ENCODE results near the gene PTPN11. TPM values are rescaled to one million over a fixed set of nuclear protein-coding genes. Genes with fewer than 3 reads are reported as not detected.

PTPN11 gene
- total RNA-seq, 1 experiment from 2014 or later, result 121 TPM

DNA sequence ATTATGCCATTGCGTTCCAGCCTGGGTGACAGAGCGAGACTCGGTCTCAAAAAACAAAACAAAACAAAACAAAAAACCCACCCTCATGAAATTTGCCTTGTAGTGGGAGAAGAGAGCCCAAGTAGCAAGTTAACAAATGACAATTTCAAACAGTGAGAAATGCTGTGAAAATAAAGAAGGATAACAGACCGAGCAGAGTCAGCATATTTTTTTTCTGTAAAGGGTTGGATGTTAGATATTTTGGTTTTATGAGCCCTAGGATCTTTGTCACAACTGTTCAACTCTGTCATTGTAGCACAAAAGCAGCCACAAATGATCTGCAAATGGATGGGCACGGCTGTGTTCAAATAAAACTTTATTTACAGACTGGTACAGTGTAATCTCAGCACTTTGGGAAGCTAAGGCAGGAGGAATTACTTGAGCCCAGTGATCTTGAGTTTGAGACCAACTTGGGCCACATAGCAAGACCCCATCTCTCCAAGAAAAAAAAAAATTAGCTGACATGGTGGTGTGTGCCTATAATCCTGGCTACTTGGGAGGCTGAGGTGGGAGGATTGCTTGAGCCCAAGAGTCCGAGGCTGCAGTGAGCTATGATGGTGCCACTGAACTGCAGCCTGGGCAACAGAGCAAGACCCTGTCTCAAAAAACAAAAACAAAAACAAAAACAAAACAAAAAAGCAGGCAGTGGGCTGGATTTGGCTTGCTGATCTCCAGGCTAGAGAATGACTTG, 117.1 kb downstream of the PTPN11 start:
- Histone ChIP-seq H3K79me2 (ENCODE audit: low read length) (no peaks in the 10 kb centered on the region), H4K20me1 (ENCODE audit: low read length) (no peaks in the 10 kb centered on the region), H3K9me3 (ENCODE audit: low read length) (no peaks in the 10 kb centered on the region), H3K27me3 (ENCODE audit: low read length) (no peaks in the 10 kb centered on the region), H3K4me2 (ENCODE audit: low read length) (no peak overlapping the region), H3K4me1 (ENCODE audit: insufficient read depth, low read length) (0 out of 2 replicates have a peak, but pooled peaks cover 3% of the 10 kb centered on the region), H3F3A (ENCODE audit: low read length, unreplicated experiment) (no peaks in the 10 kb centered on the region), H3K9me2 (replicated peaks; ENCODE audit: low read length) (no peaks in the 10 kb centered on the region), H3K4me3 (ENCODE audit: low read length) (no peak overlapping the region), H2AFZ (ENCODE audit: low read length) (no peak overlapping the region), H3K27ac (ENCODE audit: low read length) (no peak overlapping the region), H3K36me3 (ENCODE audit: low read depth, low read length) (no peaks in the 10 kb centered on the region), H3K9ac (ENCODE audit: low read length) (no peak overlapping the region)
- CTCF ChIA-PET, result no interaction called here
- ATAC-seq (no peak), DNase-seq (no peak)
- POLR2A ChIA-PET (ENCODE audit: unreplicated experiment), result no interaction called here
- intact Hi-C loops (cut with micrococcal nuclease), result no loop called here
- TF ChIP-seq EZH2phosphoT487 (IDR thresholded peaks at IDR 0.05; ENCODE audit: borderline replicate concordance, low read length) (no peak), CTCF (conservative IDR thresholded peaks at IDR 0.05; ENCODE audit: low read depth, low read length) (no peak), EZH2 (IDR thresholded peaks at IDR 0.05; ENCODE audit: low read length, unreplicated experiment) (no peak)
- BruUV-seq (replicated peaks), result no TSS peak

- no peak overlapping the region for H3K4me2 ChIP-seq (ENCODE audit: low read length)
- ChIA-PET POLR2A (ENCODE audit: unreplicated experiment) (no interaction called here), CTCF (no interaction called here)
- TF ChIP-seq CTCF (conservative IDR thresholded peaks at IDR 0.05; ENCODE audit: low read depth, low read length) (no peak), EZH2phosphoT487 (IDR thresholded peaks at IDR 0.05; ENCODE audit: borderline replicate concordance, low read length) (no peak), EZH2 (IDR thresholded peaks at IDR 0.05; ENCODE audit: low read length, unreplicated experiment) (no peak)
- H3K36me3 ChIP-seq (ENCODE audit: low read depth, low read length), result no peaks in the 10 kb centered on the region
- no peaks in the 10 kb centered on the region for H4K20me1 ChIP-seq (ENCODE audit: low read length)
- BruUV-seq (replicated peaks), result no TSS peak
- H3K4me3 ChIP-seq (ENCODE audit: low read length), result no peak overlapping the region
- H3K9me3 ChIP-seq (ENCODE audit: low read length), result no peaks in the 10 kb centered on the region
- H3K27ac ChIP-seq (ENCODE audit: low read length), result no peak overlapping the region
- H3F3A ChIP-seq (ENCODE audit: low read length, unreplicated experiment), result no peaks in the 10 kb centered on the region
- no peak for ATAC-seq
- no peaks in the 10 kb centered on the region for H3K27me3 ChIP-seq (ENCODE audit: low read length)
- no peaks in the 10 kb centered on the region for H3K9me2 ChIP-seq (replicated peaks; ENCODE audit: low read length)
- H3K4me1 ChIP-seq (ENCODE audit: insufficient read depth, low read length), result 0 out of 2 replicates have a peak, but pooled peaks cover 3% of the 10 kb centered on the region
- no peaks in the 10 kb centered on the region for H3K79me2 ChIP-seq (ENCODE audit: low read length)
- H3K9ac ChIP-seq (ENCODE audit: low read length), result no peak overlapping the region
- H2AFZ ChIP-seq (ENCODE audit: low read length), result no peak overlapping the region
- no peak for DNase-seq
- intact Hi-C loops (cut with micrococcal nuclease), result no loop called here
These were observed 117.6 kb downstream of the PTPN11 start for GRCh38 chr12:112536367-112536730.

DNA sequence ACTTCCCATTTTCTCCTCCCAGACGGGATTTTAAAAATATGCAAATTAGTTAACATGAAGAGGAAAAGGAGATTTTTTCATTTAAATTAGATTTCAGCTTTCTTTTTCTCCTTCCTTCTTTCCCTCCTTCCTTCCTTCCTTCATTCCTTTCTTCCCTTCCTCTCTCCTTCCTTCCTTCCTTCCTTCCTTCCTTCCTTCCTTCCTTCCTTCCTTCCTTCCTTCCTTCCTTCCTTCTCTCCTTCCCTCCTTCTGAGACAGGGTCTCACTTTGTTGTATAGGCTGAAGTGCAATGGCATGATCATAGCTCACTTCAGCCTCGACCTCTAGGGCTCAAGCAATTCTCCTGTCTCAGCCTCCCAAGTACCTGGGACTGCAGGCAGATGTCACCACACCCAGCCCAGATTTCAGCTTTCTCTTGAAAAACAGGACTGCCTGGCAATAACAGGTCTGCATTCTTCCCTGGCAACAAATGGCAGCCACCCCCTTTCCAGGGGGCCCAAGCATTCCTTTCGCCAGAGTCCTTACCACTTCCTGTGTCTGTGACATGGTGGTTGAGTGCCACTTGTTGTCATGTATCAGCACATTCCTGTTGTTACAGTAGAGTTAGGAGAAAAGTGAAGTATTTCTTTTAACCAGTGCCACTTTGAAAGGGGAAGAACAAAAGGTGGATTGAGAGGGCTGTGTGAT, 119.1 kb downstream of the PTPN11 start:
- Histone ChIP-seq H4K20me1 (ENCODE audit: low read length) (no peaks in the 10 kb centered on the region), H3K4me1 (ENCODE audit: insufficient read depth, low read length) (0 out of 2 replicates have a peak, but pooled peaks cover 3% of the 10 kb centered on the region), H3K79me2 (ENCODE audit: low read length) (no peaks in the 10 kb centered on the region), H3K9ac (ENCODE audit: low read length) (no peak overlapping the region), H3K9me2 (replicated peaks; ENCODE audit: low read length) (no peaks in the 10 kb centered on the region), H3K9me3 (ENCODE audit: low read length) (no peaks in the 10 kb centered on the region), H3K4me2 (ENCODE audit: low read length) (0 out of 2 replicates have a peak overlapping the region, but pooled peaks have one; percentile 17), H3K4me3 (ENCODE audit: low read length) (no peak overlapping the region), H3K36me3 (ENCODE audit: low read depth, low read length) (no peaks in the 10 kb centered on the region), H3F3A (ENCODE audit: low read length, unreplicated experiment) (no peaks in the 10 kb centered on the region), H3K27me3 (ENCODE audit: low read length) (no peaks in the 10 kb centered on the region), H2AFZ (ENCODE audit: low read length) (no peak overlapping the region), H3K27ac (ENCODE audit: low read length) (no peak overlapping the region)
- ChIA-PET POLR2A (ENCODE audit: unreplicated experiment) (no interaction called here), CTCF (no interaction called here)
- DNase-seq (peak; percentile 67), ATAC-seq (peak; percentile 49)
- intact Hi-C loops (cut with micrococcal nuclease), result no loop called here
- TF ChIP-seq EZH2 (IDR thresholded peaks at IDR 0.05; ENCODE audit: low read length, unreplicated experiment) (no peak), CTCF (conservative IDR thresholded peaks at IDR 0.05; ENCODE audit: low read depth, low read length) (no peak), EZH2phosphoT487 (IDR thresholded peaks at IDR 0.05; ENCODE audit: borderline replicate concordance, low read length) (no peak)
- no TSS peak for BruUV-seq (replicated peaks)

All from PC-3 (cell line).